ENCODE results near the gene LHX3.

- TF ChIP-seq CTCF (IDR thresholded peaks at IDR 0.05) (no peak), POLR2A (IDR thresholded peaks at IDR 0.05) (no peak)
Observed at GRCh38 chr9:136209232-136209631, 4.3 kb upstream of the LHX3 start.
